ENCODE data around the gene CAMTA1. TPM values are rescaled to one million over a fixed set of nuclear protein-coding genes. Genes with fewer than 3 reads are reported as not detected.
"Not testable (repeated sequence)": the region's sequence is repeated elsewhere in the genome, so short reads cannot be mapped to it uniquely, and the experiment has no call there.

CAMTA1 gene
- total RNA-seq, 1 donor from 2014 or later, result 114 TPM

DNA sequence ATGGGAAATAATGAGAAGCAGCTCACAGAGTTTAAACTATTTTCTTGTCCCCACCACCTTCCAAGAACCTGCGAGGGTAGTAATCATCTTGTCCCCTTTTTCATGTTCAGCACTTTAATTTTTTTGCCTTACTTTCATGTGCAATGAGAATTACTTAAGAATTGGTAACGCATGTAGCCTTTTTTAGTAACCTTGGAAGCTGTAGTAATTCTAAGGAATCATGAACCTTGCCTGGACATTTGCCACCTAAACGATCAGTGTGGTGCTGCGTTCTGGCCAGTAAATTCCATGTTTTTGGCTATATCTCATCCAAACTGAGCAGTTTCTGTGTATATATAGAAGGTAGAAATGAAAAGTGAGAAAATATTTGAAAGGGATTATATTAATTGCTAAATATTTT is 981.9 kb downstream of the CAMTA1 start:
- no peak for DNase-seq (ENCODE audit: low spot score)
- intact Hi-C loops (cut with DNase I), result no loop called here

DNA sequence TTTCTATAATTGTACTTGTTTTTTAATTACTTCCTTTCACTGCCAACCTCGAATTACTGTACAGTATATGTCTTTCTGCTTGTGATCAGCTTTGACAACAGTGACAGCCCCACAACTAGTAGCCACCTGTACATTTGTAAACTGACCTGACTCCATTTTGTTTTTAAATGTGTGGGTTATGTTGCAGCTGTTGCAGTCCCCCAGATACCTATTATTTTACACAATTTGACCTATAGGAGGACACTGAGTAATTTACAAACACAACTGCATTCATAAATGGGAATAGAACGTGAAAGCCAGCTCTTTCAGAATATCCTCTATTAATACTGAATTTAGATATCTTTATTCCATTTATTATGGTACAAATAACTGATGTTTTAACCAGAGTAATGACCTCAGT is 983.3 kb downstream of the CAMTA1 start:
- intact Hi-C loops (cut with DNase I), result no loop called here
- no peak for DNase-seq (ENCODE audit: low spot score)

DNA sequence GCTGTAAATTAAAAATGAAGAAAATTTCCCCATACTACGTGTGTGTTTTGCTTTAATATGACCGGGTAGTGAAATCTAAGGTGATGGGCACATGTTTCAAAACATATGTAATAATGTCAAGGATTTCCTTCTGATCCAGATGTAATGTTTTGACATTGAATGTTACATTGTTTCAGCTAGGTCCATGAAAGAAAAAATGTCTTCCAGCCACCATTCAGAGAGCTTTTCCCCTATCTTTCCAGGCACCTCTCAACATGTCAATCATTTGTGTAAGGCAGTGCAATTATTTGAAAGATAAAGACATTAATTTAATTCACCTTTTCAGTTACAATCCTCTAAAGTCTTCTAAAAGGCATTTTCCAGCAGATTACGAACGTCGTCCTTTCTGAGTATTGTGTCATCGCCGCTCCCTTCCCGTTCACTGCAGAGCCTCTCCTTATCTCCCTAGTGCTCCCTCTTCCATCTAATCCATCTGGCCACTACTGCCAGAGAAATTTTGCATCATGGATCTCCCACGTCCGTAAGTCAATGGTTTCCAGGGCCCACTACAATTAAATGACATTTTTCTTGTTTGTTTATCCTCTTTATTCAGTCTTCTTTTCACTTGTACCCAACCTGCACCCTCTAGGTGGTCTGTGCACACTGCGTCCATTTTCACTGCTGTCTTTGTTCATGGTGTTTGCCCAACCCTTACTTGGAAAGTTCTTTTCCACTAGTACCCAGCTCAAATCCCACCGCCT is 984.6 kb downstream of the CAMTA1 start:
- intact Hi-C loops (cut with DNase I), result no loop called here

DNA sequence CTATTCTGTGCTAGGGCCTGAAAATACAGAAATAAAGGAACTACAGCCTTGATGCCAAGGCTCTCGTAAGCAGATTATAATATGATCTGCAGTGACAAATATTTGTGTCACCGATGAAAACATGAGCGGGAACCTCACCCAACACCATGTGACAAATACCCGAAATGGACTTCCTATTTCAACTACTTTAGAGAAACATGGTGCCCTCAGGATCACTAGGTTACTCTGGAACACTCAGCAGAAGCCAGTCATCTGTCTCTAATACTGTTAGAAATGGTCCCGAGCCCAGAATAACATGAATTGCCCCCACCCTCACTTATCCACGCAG is 985.4 kb downstream of the CAMTA1 start:
- no peak for DNase-seq (ENCODE audit: low spot score)
- intact Hi-C loops (cut with DNase I), result no loop called here

More for the DNA sequence above, 984.6 kb downstream of the CAMTA1 start:
- DNase-seq (ENCODE audit: low spot score), result no peak

DNA sequence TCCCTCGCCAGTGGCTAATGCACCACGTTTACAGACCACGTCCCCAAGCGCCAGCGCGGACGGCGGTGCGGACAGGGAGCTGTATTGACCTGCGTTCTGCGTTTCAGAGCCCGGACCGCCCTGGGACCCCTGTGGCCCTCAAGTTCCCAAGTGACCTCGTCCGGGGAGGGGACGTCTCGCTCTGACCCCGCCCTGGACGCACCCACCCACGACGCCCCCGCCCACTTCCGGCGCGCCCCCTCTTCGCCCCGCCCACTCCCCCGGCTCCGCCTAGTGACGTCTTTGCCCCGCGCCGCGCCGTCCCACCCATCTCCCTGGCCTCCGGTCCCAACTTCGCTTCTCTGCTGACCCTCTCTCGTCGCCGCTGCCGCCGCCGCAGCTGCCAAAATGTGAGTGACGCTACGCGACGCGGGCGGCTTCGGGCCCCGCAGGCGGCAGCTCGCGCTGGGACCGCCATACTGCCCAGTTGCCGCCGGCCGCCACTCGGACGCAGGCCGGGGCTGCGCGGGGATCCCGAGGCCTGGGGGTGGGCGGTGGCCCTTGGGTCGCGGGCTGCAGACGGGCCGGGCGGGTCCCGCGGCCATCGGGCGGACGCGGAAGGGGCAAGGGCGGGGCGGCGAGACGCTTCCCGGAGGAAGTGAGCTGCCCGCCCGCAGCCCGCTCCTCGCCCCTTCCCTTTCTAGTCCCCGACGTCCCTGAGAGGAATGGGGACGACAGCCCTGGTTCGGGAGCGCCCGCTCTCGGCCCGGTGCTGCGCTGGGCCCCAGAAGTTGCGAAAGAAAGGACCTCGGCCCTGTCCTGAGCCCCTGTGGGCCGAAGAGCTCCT is 986.0 kb downstream of the CAMTA1 start, which contains the start of gene VAMP3:
VAMP3 (plus strand) TSS at position 300 of the 826 bp plus-strand sequence; CDS start at position 388, 88 bp downstream.
- peak; percentile 96 for DNase-seq (ENCODE audit: low spot score)
- intact Hi-C loops (cut with DNase I), result no loop called here

DNA sequence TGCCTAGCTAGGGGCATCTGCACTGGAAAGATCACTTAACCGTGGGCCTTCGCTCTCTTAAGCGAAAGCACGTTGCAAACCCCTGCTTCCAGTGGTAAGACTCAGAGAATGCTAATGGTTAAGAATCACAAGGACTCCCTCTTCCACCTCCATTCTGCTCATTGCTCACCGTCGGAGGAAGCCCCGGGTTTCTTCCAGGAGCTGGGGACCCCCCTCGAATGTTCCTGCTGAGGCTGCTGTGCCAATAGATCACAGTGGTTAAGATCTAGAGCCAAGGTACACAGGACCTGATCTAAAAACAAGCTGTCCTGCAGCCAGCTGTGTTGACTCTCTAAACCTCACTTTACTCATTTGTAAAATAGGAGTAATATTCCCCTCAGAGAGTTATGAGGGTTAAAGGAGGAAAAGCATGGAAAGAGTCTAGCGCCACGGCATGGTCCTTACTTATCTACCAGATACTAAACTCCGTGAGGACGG is 986.6 kb downstream of the CAMTA1 start:
- intact Hi-C loops (cut with DNase I), result no loop called here
- no peak for DNase-seq (ENCODE audit: low spot score)

DNA sequence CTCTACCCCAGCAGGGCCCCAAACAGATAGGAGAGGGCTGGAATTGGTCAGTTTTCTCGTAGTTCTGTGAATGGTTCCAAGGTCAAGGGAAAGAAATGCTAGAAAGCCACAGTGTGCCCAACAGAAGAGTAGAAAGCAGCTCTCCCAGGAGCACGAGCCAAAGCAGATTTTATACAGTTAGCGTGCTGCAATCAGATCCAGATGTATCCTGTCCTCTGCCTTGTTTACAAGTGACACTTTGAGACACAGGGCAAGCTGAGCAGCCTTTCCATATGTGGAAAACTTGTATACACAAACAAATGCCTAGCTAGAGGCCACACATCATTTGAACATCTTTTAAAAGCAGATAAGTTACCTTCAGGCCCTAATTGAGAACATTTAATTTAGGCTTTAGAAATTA is 992.3 kb downstream of the CAMTA1 start:
- DNase-seq (ENCODE audit: low spot score), result no peak
- intact Hi-C loops (cut with DNase I), result no loop called here

DNA sequence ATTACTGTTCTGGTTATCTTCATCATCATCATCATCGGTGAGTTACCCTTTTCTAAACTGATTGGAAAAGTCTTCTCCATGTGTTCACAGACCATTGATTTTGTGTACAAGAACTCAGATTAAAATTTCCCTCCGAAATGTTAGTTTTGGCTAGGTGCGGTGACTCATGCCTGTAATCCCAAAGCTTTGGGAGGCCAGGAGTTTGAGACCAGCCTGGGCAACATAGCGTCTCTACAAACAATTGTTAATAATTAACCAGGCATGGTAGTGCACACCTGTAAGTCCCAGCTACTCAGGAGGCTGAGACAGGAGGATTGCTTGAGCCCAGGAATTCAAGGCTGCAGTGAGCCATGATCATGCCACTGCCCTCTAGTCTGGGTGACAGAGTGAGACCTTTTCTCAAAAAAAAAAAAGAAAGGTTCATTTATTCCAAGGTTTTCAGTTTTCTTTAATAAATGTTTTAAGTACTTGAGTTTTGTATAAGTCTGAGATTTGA is 992.9 kb downstream of the CAMTA1 start:
- intact Hi-C loops (cut with DNase I), result no loop called here
- no peak for DNase-seq (ENCODE audit: low spot score)

DNA sequence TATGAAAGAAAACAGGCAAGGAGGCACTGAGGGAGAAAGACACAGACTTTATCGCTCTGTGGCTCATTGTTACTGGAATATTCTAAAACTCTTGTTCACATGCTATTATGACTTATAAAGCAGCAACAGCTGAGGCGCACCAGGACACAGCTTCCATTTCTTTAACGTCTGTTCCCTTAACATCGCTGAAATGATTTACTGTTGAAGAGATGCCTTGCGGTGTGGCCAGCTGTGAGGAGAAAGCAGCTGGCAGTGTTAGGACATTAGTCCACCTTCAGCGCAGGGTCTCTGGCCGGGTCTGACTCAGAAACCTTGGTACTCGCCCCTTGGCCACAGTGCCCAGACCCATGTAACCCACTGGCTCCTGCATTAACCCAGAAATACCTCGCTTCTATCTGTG is 995.7 kb downstream of the CAMTA1 start:
- no peak for DNase-seq (ENCODE audit: low spot score)
- intact Hi-C loops (cut with DNase I), result no loop called here

DNA sequence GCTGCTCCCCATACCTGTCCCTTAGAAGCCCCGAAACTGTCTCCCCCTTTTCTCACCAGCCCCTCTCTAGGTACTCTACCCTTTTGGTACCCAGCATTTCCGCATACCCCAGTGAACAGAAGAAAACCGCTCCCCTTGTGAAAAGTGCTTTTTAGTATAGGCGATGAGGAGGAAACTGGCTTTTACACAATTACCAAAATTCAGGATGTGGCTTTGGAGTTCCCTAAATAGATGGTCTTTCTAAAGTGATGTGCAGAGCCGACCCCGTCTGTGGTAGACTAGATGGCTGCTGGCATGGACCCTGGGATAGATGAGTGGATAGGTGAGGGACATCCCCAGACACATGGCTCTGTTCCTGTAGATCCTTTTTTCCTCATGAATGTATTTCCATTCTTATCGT is 996.2 kb downstream of the CAMTA1 start:
- intact Hi-C loops (cut with DNase I), result no loop called here
- DNase-seq (ENCODE audit: low spot score), result no peak

DNA sequence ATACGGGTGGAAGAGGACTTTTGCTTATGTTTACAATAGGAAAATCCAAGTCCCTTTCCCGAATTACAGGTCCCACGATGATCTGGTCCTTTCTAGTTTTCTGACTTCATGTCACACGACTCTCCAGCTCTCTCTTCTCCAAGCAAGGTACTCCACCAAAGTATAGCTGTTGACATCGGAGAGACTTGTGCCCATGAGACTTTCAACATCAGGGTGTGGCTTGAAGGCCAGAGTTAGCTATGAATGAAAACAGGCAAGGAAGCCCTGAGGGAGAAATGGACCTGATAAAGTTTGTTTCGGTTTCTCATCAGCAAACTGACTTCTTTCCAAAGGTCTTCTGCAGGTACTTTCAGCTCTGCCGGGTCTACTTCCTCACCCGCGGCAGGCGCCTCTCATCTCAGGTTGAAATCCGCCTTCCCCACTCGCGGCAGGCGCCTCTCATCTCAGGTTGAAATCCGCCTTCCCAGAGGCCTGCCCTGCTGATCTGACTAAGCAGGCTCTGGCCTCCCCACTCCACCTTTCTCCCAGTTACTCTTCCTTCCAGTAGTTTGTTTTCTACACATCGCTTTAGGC is 996.8 kb downstream of the CAMTA1 start:
- intact Hi-C loops (cut with DNase I), result no loop called here
- no peak for DNase-seq (ENCODE audit: low spot score)

DNA sequence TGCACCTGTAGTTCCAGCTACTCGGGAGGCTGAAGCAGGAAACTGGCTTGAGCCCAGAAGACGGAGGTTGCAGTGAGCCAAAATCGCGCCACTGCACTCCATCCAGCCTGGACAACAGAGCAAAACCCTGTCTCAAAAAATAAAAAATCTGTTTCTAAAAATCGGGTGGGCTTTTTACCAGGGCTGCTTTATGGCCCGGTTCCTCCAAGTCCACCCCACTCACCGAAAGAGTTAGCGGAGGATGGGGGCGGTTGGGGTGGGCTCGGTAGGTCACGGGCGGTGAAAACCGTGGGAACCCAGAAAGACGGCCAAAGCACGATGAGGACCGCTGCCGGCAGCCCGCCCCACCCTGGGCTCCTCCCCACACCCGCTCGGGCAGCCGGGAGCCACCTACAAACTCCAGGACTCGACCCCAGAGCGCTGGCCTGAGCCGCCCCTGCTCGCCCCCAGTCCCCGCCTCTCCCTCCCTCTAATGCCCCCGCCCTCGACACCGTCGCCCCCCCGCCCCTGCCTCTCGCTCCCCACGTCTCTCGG is 998.0 kb downstream of the CAMTA1 start:
- intact Hi-C loops (cut with DNase I), result no loop called here
- peak; percentile 87 for DNase-seq (ENCODE audit: low spot score)

DNA sequence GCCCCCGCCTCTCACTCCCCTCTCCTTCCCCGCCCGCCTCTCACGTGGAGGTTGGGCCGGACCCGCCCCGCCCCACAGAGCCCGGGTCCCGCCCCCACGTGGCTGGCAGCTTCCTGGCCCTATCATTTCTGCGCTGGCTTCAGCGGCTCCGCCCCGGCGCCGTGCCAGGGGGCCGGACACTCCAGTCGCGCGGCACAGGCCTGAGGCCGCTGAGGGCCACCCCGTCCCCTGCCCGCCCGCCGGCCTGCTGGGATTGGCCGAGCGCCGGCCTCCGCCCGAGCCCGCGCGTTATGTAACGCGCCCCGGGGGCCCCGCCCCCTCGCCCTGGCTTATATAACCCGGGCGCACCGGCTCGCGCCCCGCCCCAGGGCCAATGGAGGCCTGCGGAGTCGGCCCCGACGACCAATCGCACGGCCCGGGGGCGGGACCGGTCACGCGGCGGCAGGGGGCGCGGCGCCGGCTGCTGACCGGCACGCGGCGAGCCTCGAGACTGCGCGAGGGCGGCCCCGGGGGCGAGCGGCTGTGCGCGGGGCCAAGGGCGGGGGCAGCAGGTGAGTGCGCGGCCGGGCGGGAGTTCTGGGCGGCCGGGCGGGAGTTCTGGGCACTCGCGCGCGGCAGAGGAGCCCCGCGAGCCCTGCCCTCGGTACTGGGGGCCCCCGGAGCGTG is 998.7 kb downstream of the CAMTA1 start, which contains the start of gene PER3:
PER3 (plus strand) TSS at position 466 of the 666 bp plus-strand sequence. CDS start 587 bp downstream, outside the sequence.
- intact Hi-C loops (cut with DNase I), result no loop called here

DNA sequence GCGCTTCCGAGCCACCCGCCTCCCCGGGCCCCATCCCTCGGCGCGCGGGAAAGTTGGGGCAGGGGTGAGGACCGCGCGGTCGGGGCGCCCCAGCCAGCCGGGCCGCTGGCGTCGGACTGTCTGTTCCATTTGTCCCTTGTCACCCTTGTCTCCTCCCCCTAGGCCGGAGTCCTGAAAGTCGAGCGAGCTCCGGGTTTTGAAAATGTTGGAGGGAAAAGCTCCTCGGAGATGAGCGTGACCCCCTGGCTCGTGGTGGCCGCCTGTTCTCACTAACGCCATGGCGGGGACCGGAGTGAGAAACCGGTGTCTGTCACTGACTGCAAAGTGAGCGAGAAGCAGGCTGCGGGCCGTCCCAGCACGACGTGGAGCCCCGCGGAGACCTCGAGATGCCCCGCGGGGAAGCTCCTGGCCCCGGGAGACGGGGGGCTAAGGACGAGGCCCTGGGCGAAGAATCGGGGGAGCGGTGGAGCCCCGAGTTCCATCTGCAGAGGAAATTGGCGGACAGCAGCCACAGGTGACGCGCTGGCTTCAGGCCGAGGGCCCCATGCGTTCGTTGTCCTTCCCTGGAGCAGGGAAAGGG is 999.3 kb downstream of the CAMTA1 start:
- intact Hi-C loops (cut with DNase I), result no loop called here
- DNase-seq (ENCODE audit: low spot score), result no peak

More for the DNA sequence above, 998.7 kb downstream of the CAMTA1 start, which contains the start of gene PER3:
- peak; percentile 99 for DNase-seq (ENCODE audit: low spot score)

DNA sequence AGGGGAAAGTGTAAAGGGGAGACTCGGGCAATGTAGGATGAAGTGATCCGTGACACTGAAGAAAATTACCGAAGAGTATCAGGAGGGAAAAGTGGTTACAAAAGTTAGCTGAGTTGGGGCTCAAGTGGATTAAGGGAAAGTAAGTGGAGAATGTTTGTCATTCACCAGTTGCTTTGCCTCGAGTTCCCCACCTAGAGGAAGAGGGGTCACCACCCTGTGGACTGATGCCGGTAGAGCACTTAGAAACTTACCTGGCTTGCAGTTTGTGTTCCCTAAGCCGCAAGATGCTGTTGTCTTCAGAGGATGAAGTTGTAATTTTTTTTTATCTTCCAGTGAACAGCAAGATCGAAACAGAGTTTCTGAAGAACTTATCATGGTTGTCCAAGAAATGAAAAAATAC is 999.9 kb downstream of the CAMTA1 start:
- no peak for DNase-seq (ENCODE audit: low spot score)
- intact Hi-C loops (cut with DNase I), result no loop called here

DNA sequence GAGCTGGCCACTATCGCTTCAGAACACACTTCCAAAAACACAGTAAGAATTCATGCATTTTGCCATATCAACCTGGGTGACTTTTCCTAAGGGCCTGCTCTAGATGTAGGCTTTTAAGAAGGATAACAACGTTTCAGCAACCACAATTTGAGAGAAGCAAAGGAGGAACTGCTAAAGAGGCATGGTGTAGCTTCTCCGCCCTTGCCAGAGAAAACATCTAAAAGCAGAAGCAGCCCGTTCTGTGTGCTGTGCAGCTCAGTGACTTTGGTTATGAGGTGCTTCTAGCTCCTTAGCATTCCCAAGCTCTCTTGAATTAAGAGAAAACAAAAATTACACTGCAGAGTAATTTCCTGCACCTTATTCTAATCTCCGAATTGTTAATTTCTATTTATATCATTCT is 1001.5 kb downstream of the CAMTA1 start:
- no peak for DNase-seq (ENCODE audit: low spot score)
- intact Hi-C loops (cut with DNase I), result no loop called here

DNA sequence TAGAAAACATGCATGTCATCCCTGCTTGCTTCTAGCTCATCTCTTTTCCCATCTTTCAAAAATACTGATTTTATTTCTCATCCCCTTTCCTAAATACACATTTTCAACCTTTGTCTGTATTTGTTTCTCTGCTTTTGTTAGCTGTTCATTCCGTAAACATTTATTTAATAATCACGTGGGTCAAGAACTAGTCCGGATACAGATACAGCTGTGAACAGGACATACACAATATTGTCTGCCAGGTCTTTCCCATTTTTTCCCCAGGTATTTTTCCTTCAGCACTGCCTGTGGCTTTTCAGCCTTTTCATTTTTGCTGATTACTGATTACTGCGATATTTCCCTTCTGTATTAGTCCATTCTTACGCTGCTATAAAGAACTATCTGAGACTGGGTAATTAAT is 1004.6 kb downstream of the CAMTA1 start:
- intact Hi-C loops (cut with DNase I), result no loop called here
- DNase-seq (ENCODE audit: low spot score), result no peak

DNA sequence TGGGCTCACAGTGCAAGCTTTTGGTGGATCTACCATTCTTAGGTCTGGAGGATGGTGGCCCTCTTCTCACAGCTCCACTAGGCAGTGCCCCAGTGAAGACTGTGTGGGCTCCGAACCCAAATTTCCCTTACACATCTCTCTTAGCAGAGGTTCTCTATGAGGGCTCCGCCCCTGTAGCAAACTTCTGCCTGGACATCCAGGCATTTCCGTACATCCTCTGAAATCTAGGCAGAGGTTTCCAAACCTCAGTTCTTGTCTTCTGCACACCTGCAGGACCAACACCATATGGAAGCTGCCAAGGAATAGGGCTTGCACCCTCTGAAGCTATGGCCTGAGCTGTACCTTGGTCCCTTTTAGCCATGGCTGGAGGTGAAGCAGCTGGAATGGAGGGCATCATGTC is 1005.8 kb downstream of the CAMTA1 start:
- DNase-seq (ENCODE audit: low spot score); intact Hi-C loops (cut with DNase I): not testable (repeated sequence)

DNA sequence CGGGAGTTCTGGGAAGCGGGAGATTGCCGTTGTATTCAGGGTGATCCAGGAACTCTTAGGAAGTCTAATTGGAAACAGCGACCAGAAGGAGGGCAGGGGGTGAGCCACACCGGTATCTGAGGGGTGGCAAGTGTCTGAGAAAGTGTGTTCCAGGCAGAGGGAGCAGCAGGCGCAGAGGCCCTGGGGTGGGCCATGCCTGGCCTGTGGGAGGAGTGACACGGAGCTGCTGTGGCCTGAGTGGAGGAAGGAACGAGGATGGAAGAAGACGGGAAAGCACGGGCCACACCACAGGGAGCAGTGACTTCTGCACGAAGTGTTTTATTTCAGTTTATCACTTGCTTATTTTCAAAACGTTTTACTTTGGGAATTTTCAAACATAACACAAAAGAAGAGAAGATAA is 1010.2 kb downstream of the CAMTA1 start:
- no peak for DNase-seq (ENCODE audit: low spot score)
- intact Hi-C loops (cut with DNase I), result no loop called here
